ENCODE measurements around the gene SLC30A5.
A peak's percentile ranks its signal among the peaks of the same experiment; 100 is the strongest.
"Not testable (repeated sequence)": the region's sequence is repeated elsewhere in the genome, so short reads cannot be mapped to it uniquely, and the experiment has no call there.

SLC30A5 gene

GRCh38 chr5:69105996-69106906 is 12.4 kb downstream of the SLC30A5 start:
- DNase-seq = no peak

DNA sequence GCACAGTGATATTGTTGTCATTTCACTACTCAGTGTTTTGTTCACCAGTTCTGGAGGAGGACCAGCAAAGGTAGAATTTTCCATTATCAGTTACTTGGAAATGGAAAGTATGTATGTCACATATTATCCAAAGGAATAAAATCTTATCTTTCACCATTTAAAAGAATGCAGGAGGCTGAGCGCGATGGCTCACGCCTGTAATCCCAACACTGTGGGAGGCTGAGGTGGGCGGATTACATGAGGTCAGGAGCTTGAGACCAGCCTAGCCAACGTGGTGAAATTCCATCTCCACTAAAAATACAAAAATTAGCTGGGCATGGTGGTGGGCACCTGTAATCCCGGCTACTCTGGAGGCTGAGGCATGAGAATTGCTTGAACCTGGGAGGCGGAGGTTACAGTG is 14.6 kb downstream of the SLC30A5 start:
- not testable (repeated sequence) for DNase-seq

GRCh38 chr5:69113851-69114250 is 20.0 kb downstream of the SLC30A5 start:
- peak; percentile 6 for DNase-seq

- no peak for DNase-seq
Observed at GRCh38 chr5:69115526-69115925, 21.7 kb downstream of the SLC30A5 start.

DNA sequence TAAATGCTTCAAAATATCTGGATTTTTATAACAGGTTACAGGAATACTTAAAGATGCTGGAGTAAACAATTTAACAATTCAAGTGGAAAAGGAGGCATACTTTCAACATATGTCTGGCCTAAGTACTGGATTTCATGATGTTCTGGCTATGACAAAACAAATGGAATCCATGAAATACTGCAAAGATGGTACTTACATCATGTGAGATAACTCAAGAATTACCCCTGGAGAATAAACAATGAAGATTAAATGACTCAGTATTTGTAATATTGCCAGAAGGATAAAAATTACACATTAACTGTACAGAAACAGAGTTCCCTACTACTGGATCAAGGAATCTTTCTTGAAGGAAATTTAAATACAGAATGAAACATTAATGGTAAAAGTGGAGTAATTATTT is 35.6 kb downstream of the SLC30A5 start:
- DNase-seq = peak; percentile 74

DNA sequence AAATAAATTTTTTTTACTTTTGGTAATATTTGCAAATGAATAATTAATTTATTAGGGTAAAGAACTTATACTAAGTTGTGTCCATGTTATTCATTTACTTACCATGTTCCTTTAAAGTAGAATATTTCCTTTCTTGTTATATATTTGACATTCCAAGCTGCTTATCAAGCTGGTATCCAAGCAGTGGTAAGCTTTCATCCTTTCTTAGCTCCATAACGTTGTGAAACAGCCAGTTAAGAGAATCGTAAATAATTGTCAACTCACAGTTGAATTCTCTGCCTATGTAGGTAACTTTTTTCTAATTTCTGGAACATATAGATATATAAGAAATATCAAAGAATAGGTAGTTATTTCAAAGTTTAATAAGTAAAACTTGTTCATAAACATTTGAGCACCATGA is 36.4 kb downstream of the SLC30A5 start:
- DNase-seq = no peak

- DNase-seq = no peak
Observed at GRCh38 chr5:69131304-69131703, 37.5 kb downstream of the SLC30A5 start.

DNA sequence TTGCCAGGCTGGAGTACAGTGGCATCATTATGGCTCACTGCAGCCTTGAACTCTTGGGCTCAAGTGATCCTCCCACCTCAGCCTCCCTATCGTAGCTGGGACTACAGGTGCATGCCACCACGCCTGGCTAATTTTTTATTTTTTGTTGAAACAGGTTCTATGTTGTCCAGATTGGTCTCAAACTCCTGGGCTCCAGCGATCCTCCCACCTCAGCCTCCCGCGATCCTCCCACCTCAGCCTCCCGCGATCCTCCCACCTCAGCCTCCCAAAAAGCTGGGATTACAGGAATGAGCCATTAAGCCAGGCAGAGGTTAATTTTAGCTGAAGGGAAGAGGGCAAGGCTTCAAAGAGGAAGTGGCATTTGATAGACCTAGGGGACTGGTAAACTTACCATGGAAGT is 40.3 kb downstream of the SLC30A5 start:
- DNase-seq = no peak

DNA sequence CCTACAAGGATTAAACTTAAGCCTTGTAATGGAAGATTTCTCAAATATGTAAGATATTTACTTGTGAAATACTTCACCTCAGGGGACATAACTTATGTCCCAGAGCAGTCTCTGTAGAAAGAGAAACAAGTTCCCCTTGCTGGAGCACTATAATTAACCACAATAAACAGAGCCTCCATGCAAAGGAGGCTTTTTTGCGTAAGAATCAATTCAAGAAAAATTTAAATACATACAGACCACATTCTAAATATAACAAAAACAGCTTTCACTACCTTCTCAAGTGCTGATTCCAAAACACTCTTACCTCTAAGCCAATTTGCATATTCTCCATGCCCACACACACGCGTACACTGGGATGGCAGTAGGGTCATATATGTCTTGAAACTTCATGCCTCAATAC is 42.5 kb downstream of the SLC30A5 start:
- no peak for DNase-seq

- not testable (repeated sequence) for DNase-seq
Observed at GRCh38 chr5:69137208-69137607, 43.4 kb downstream of the SLC30A5 start.

GRCh38 chr5:69137807-69138206 is 44.0 kb downstream of the SLC30A5 start:
- no peak for DNase-seq

DNA sequence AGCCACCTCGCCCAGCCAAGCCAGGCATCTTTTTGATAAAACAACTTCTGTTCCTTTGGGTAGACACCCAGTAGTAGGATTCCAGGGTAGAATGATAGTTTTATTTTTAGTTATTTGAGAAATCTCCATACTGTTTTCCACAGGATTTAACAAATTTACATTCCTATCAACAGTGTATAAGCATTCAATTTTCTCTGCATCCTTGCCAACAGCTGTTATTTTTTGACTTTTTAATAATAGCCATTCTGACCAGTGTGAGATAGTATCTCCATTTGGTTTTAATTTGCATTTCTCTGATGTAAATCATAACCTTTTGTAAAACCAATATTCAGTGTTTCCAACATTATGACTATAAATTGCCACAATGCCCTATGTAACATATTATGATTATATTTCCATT is 45.0 kb downstream of the SLC30A5 start:
- DNase-seq = no peak

GRCh38 chr5:69140239-69140638 is 46.4 kb downstream of the SLC30A5 start:
- DNase-seq = not testable (repeated sequence)

GRCh38 chr5:69140827-69141226 is 47.0 kb downstream of the SLC30A5 start:
- DNase-seq = no peak

- DNase-seq = not testable (repeated sequence)
Observed at GRCh38 chr5:69148576-69148975, 54.8 kb downstream of the SLC30A5 start.

GRCh38 chr5:69148981-69149675 is 55.3 kb downstream of the SLC30A5 start:
- no peak for DNase-seq

DNA sequence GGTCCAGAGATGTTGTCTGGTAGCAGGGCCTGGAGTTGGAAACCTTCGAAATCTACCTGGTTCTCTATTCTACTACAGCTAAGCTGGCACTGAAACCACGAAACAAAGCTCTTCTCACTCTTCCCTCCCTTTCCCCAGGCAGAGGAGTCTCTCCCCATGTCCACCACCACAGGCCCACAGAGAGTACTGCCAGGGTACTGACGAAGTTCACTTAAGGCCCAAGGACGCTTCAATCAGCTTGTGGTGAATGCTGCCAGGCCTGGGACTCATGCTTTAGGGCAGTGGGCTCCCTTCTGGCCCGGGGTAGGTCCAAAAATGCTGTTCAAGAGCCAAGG is 55.8 kb downstream of the SLC30A5 start:
- no peak for DNase-seq

- DNase-seq = no peak
Observed at GRCh38 chr5:69152731-69153130, 58.9 kb downstream of the SLC30A5 start.

GRCh38 chr5:69156456-69156855 is 62.6 kb downstream of the SLC30A5 start:
- DNase-seq = no peak

DNA sequence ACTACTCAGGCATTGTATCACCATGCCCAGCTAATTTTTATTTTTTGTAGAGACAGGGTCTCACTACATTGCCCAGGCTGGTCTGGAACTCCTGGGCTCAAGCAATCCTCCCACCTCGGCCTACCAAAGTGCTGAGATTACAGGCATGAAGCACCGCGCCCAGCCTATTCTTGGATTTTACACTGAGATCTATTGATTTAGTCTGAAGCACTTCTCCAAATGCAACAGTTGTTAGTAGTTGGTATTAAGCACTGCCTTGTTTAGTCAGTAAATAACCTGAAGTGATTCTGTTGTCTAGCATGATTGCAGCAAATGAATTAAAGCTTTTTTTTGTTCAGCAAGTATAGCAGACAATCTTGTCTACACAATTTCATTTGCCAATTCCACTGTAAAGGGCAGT is 64.2 kb downstream of the SLC30A5 start:
- DNase-seq = no peak

- no peak for DNase-seq
Observed at GRCh38 chr5:69160651-69161050, 66.8 kb downstream of the SLC30A5 start.

- peak; percentile 98 for DNase-seq
Observed at GRCh38 chr5:69166686-69167492, 73.1 kb downstream of the SLC30A5 start, which contains the start of gene CCNB1. Gene CCNB1, plus strand, starts transcription at chr5:69167150. Its CDS starts 113 bp downstream, at chr5:69167263.

GRCh38 chr5:69167493-69167855 is 73.7 kb downstream of the SLC30A5 start:
- peak; percentile 23 for DNase-seq
